Measurements from ENCODE around the gene PRKCZ.

PRKCZ gene

GRCh38 chr1:2045468-2046173 is 4.6 kb upstream of the PRKCZ start:
- no peak for DNase-seq

GRCh38 chr1:2046174-2046917 is 3.9 kb upstream of the PRKCZ start:
- peak; percentile 49 for DNase-seq

- DNase-seq, result no peak
Observed at GRCh38 chr1:2046953-2047748, 3.1 kb upstream of the PRKCZ start.

GRCh38 chr1:2047749-2048729 is 2.2 kb upstream of the PRKCZ start:
- no peak for DNase-seq

- no peak for DNase-seq
Observed at GRCh38 chr1:2049225-2049717, 940 bp upstream of the PRKCZ start.

GRCh38 chr1:2050461-2050792 is 216 bp downstream of the PRKCZ start:
- peak; percentile 71 for DNase-seq

- DNase-seq, result peak; percentile 72
Observed at GRCh38 chr1:2050793-2051682, 827 bp downstream of the PRKCZ start.

- DNase-seq, result peak; percentile 7
Observed at GRCh38 chr1:2052054-2052679, 2.0 kb downstream of the PRKCZ start.

GRCh38 chr1:2052756-2053155 is 2.5 kb downstream of the PRKCZ start:
- DNase-seq, result no peak

- no peak for DNase-seq
Observed at GRCh38 chr1:2053217-2053616, 3.0 kb downstream of the PRKCZ start.

- DNase-seq, result no peak
Observed at GRCh38 chr1:2053784-2054376, 3.7 kb downstream of the PRKCZ start.

GRCh38 chr1:2054560-2054959 is 4.3 kb downstream of the PRKCZ start:
- no peak for DNase-seq

GRCh38 chr1:2055911-2056575 is 5.8 kb downstream of the PRKCZ start:
- no peak for DNase-seq

- no peak for DNase-seq
Observed at GRCh38 chr1:2056955-2057590, 6.9 kb downstream of the PRKCZ start.

- no peak for DNase-seq
Observed at GRCh38 chr1:2059290-2059953, 9.2 kb downstream of the PRKCZ start.

GRCh38 chr1:2060072-2060471 is 9.9 kb downstream of the PRKCZ start:
- no peak for DNase-seq

GRCh38 chr1:2060535-2060934 is 10.3 kb downstream of the PRKCZ start:
- DNase-seq, result no peak
